G401 (cell line): ENCODE results near the gene KBTBD12. TPM values are rescaled to one million over a fixed set of nuclear protein-coding genes. Genes with fewer than 3 reads are reported as not detected.
A peak's percentile ranks its signal among the peaks of the same experiment; 100 is the strongest.

ENCODE experiments used
- DNase-seq: peaks from one replicate; pipeline ENCODE4 v3.0.0-alpha.2; 2015; ENCODE audit warnings: low spot score
- in situ Hi-C: cut with HindIII; loops from 2 replicates; pipeline ENCODE4 v1.10.0; 2016; ENCODE audit warnings: low sequenced_read_pairs, mixed read lengths
- total RNA-seq: library from RNA; depleted of rRNA; stranded (reverse); fragments of >200 nt; shearing (Covaris generic); gene quantifications from 2 replicates; pipeline ENCODE4 v1.2.3, GENCODE V29; 2014; rRNA removed

Gene KBTBD12
- total RNA-seq, 1 experiment from 2014 or later: not detected

GRCh38 chr3:127998596-127998995 lies 83.6 kb downstream of the KBTBD12 start:
- in situ Hi-C loops: no loop called here
- no peak for DNase-seq

GRCh38 chr3:127999509-128000106 lies 84.6 kb downstream of the KBTBD12 start:
- in situ Hi-C loops: no loop called here
- no peak for DNase-seq

DNA sequence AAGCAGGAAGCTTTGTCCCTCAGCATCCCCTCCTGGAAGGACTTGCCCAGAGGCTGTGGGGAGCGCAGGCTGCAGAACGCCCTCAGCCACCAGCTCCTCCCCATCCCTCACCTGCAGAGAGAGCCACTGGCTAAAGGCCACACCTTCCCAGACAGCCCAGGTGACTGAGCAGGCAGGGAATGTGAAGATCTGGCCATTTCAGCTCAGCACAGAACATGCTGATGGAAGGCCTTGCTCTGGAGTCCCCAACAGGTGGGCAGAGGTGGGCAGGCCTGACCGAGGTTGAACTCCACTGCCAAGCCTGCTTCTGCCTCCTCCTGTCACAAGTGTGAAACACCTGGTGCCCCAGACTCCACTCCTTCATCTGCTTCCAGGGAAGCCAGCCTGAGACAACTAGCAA lies 86.5 kb downstream of the KBTBD12 start:
- in situ Hi-C loops: no loop called here

GRCh38 chr3:128004661-128005060 lies 89.6 kb downstream of the KBTBD12 start:
- in situ Hi-C loops: no loop called here
- no peak for DNase-seq

More for the DNA sequence above, 86.5 kb downstream of the KBTBD12 start:
- no peak for DNase-seq

DNA sequence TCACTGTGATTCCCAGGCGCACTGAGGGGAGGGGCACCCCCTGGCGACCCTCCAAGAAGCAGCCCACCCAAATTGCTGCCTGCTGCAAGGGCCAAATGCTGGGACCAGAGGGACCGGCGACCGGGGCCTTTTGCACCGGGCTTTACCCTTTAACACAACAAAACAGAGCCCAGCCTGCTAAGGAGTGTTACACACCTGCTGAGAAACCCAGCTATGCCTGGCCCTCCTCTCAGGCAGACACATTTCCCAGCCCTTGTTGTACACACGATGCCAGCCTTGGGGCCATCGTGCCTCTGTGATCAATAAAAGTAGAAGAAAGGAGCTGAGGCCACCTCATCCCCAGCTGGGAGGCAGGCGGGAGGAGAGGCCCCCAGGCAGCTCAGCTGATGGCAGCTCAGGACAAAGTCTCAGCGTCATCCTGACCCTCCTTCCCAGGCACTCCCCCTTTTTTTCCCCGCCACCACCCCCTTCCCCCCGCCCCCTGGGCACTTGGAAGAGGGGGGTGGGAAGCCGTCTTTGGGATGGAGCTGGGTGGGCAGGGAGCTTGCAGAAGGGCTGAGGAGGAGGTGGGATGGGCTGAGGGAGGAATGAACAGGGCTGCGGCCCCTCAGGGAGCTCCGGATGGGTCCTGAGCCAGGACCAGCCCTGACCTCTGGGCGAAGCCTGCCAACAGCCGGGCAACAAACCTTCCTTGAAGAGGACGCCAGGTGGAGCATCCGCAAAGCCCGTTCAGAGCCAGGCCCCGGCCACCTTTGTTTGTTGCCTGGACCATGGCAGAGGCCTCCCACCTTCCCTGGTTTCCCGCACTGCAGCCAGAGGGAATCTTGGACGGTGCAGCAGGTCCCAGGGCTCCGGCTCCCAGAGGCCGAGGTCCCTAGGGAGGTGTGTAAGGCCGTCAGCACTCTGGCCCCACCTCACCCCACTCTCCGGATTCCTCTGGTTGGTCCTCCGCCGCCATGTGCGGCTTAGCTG lies 91.3 kb downstream of the KBTBD12 start:
- in situ Hi-C loops: no loop called here
- no peak for DNase-seq

GRCh38 chr3:128007033-128007424 lies 92.0 kb downstream of the KBTBD12 start:
- in situ Hi-C loops: no loop called here
- DNase-seq: no peak

DNA sequence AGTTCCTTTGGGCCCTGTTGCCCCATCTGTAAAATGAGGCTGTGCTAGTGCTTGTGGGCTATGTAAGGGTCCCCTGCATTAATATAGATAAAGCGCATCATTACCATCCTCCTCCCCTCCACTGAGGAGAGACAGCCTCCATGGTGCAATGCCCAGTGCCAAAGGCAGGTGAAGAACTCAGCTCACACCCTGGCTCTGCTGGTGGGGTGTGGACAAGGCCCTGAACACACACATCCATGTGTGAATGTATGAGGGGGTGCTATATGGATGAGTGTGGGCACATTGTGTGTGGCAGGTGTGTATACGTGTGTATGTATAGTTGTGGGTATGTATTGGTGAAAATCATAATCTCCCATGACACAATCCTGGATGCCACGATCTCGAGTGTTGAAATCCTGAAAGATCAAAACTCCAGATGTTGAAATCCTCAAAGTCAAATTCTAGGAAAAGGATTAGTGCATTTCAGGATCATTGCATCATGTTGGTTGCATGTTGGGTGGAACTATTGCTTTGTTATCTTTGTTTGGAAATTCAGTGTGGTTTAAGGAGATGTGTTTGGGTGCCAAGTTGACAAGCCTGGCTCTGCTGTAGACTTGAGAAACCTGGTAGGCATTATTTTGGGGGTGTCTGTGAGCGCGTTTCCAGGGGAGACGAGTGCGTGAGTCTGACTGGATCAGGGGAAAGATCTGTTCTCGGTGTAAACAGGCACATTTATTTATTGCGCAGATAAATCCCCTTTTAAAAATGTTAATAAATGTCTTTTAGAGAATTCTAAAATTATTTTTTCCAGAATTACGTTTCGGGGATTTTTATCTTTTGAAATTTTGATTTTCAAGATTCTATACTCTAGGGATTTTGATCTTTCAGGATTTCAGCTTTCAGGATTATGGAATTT lies 95.2 kb downstream of the KBTBD12 start:
- no peak for DNase-seq

GRCh38 chr3:128011140-128011539 lies 96.1 kb downstream of the KBTBD12 start:
- in situ Hi-C loops: no loop called here
- peak; percentile 19 for DNase-seq

More for the DNA sequence above, 95.2 kb downstream of the KBTBD12 start:
- in situ Hi-C loops: no loop called here

DNA sequence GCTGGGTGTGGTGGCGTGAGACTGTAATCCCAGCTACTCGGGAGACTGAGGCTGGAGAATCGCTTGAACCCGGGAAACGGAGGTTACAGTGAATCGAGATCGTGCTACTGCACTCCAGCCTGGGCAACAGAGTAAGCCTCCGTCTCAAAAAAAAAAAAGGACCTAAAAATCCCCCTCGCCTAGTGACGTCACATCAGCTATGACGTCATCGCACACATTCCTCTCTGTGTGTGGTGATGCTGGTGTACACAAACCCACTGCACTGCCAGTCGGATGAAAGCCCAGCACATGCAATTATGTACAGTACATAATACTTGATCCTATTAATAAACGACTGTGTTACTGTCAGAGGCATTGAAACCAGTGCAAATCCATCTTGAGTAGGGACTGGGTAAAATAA lies 97.0 kb downstream of the KBTBD12 start:
- in situ Hi-C loops: no loop called here
- DNase-seq: no peak

- in situ Hi-C loops: no loop called here
- DNase-seq: no peak
These were observed 99.5 kb downstream of the KBTBD12 start for GRCh38 chr3:128014548-128014947.

DNA sequence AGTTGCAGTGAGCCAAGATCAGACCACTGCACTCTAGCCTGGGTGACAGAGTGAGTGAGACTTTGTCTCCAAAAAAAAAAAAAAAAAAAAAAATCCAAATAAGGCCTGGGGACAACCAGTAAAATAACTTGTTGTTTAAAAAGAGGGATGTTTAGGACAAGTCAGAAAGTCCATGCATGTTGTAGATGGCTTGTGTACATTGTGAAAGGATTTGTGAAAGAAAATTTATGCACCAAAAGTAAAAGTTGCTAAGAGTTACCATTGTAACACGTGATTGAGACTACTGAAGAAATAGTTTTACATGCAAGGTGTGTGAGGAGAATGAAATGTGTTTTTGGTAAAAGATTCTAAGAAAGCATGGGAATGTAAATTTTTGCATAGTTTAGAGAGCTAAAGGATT lies 101.5 kb downstream of the KBTBD12 start:
- in situ Hi-C loops: no loop called here
- DNase-seq: no peak

DNA sequence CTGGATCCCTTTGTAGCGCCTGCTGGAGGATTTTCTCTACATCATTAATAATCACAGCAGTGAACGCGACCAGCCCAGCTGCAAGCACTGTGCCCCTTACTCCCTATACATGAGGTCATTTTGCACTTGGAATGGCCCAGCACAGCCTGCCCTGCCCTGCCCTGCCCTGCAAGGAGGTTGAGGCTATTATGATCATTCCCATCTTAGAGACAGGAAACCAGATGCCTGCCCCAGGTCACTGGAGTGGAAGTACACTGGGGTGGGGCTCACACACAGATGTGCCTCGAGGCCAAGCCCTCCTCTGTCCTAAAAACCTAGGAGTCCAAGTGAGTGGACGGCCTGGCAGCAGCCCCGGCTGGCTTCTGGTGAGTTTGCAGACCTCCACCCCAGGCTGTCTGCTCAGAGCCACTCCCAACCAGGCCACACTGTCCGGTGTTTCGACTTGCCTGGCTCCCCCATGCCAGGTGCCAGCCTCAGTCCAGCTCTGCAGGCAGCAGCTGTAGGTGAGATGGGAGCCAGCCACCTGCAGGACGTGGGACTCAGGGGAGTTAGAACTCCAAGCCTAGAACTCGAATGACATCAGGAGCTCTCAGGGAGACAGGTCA lies 106.8 kb downstream of the KBTBD12 start:
- in situ Hi-C loops: no loop called here
- DNase-seq: no peak

DNA sequence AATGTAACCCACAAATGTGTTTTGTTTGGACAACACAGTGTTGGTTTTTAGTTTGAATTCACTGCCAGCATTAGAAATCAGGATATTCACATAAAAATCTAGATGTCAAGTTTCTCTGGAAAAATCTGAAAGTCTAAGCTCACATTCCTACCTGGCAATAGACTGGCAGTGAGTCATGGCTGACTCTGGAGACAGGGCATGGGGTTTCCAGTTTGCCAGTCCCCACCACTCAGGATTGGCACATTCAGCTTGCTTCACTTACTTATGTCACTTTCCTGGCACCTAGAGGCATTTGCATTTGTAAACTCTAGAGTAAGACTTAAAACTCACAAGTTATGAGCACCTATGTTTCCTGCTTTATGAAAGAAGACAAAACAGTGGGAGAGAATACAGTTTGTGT lies 118.1 kb downstream of the KBTBD12 start:
- DNase-seq: no peak
- in situ Hi-C loops: no loop called here

DNA sequence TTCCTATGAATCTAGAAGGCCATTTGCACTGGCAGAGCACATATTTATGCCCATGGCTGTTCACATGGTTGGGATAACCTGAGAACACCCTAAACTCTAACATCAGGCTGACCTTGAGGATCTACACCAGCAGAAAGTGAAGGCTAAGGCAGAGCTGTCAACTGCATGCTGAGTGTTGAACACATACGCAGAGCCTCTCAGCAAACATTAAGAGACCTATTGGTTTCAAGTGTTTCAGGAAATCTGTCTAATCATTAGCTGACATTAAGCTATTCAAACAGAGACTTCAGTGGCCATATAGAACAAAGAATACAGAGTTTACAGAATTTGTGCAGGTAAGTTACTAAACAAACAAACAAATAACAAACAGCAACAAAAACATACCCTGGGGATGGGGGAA lies 121.1 kb downstream of the KBTBD12 start:
- DNase-seq: no peak
- in situ Hi-C loops: no loop called here

Other genes with a start within 250 kb of the KBTBD12 start
- 4.0 and 4.8 TPM in 2 replicates for gene ABTB1, start 242.3 kb upstream of the KBTBD12 start, total RNA-seq
- not detected in 2 replicates for gene MGLL, start 92.7 kb upstream of the KBTBD12 start, total RNA-seq
- gene SEC61A1, start 137.2 kb downstream of the KBTBD12 start, total RNA-seq: 134 and 174 TPM in 2 replicates
- gene RUVBL1, start 208.6 kb downstream of the KBTBD12 start, total RNA-seq: 160 and 177 TPM in 2 replicates
- 14.6 and 25.1 TPM in 2 replicates for gene EEFSEC, start 238.2 kb downstream of the KBTBD12 start, total RNA-seq